Natural killer cell (primary cell): Measurements from ENCODE around the gene ARHGAP32. TPM values are rescaled to one million over a fixed set of nuclear protein-coding genes. Genes with fewer than 3 reads are reported as not detected.

Experiments
- ATAC-seq, 3 donors: fragments of 150-1000 bp in 2 of 3; fragments of 200-7000 bp in 1 of 3; cut with Tn5 transposase; 1 replicate in 1 of 3; 2 replicates in 2 of 3; pipeline ENCODE4 v1.10.0; 2021; ENCODE audit warnings: mild to moderate bottlenecking in 2 of 3, moderate library complexity in 2 of 3
- DNase-seq, 2 donors: peaks; one replicate each; pipeline versions ENCODE4 v3.0.0 to v3.0.0-alpha.2; 2013 to 2021; ENCODE audit warnings: mixed read lengths in 1 of 2
- H3K27ac ChIP-seq: one replicate; pipeline ENCODE4 v1.5.1; 2013; ENCODE audit warnings: mild to moderate bottlenecking, low read length
- H3K27me3 ChIP-seq: one replicate; pipeline ENCODE4 v1.6.1; 2013; ENCODE audit warnings: low read length; ENCODE audit not compliant: control insufficient read depth, insufficient read depth
- H3K36me3 ChIP-seq: one replicate; pipeline ENCODE4 v1.6.1; 2013; ENCODE audit warnings: low read length; ENCODE audit not compliant: control insufficient read depth, insufficient read depth
- H3K4me1 ChIP-seq: one replicate; pipeline ENCODE4 v1.6.1; 2013; ENCODE audit warnings: low read length; ENCODE audit not compliant: control insufficient read depth, insufficient read depth
- H3K4me3 ChIP-seq: one replicate; pipeline ENCODE4 v1.5.1; 2013; ENCODE audit warnings: low read length
- H3K9me3 ChIP-seq: one replicate; pipeline ENCODE4 v1.6.1; 2013; ENCODE audit warnings: low read length; ENCODE audit not compliant: control insufficient read depth, insufficient read depth
- H3K27ac Mint-ChIP-seq, 2 donors: one replicate each; pipeline ENCODE4 v1.8.0; 2022; ENCODE audit warnings: mild to moderate bottlenecking in 2 of 2, mixed read lengths in 2 of 2, moderate library complexity in 1 of 2
- H3K27me3 Mint-ChIP-seq, 2 donors: one replicate each; pipeline ENCODE4 v1.8.0; 2022; ENCODE audit warnings: low read depth in 2 of 2, mixed read lengths in 2 of 2
- H3K36me3 Mint-ChIP-seq: one replicate; pipeline ENCODE4 v1.8.0; 2022; ENCODE audit warnings: mixed read lengths
- H3K4me1 Mint-ChIP-seq, 2 donors: one replicate each; pipeline ENCODE4 v1.8.0; 2022; ENCODE audit warnings: mixed read lengths in 2 of 2
- H3K4me3 Mint-ChIP-seq: one replicate; pipeline ENCODE4 v1.8.0; 2022; ENCODE audit warnings: mild to moderate bottlenecking, moderate library complexity, mixed read lengths
- H3K9me3 Mint-ChIP-seq, 2 donors: one replicate each; pipeline ENCODE4 v1.8.0; 2022; ENCODE audit warnings: mixed read lengths in 2 of 2
- CTCF ChIP-seq: fragments of 200-600 bp; IDR thresholded peaks from one replicate; pipeline ENCODE4 v1.8.0; 2022; ENCODE audit warnings: antibody characterized with exemption
- WGBS: methylation state at CpG from one replicate; pipeline ENCODE4 v1.1.7; 2013; ENCODE audit warnings: missing lambda C conversion rate; ENCODE audit not compliant: insufficient coverage; 5-methylcytosine and 5-hydroxymethylcytosine counted together
- intact Hi-C: fragments of 100-400 bp; cut with micrococcal nuclease; formaldehyde crosslinking; loops from one replicate; pipeline ENCODE4 v1.14.2; 2022
- total RNA-seq, 4 donors: library from RNA; stranded (reverse); fragments of 120-200 nt in 1 of 4; gene quantifications; one replicate each; pipeline versions ENCODE4 v1.2.3 to v1.2.4, GENCODE V29; 2013 to 2022

ARHGAP32 gene
- total RNA-seq, 3 donors from 2014 or later (not counting 1 experiment from before 2014, with no cell fraction given), result 2.5 to 4.6 (median 2.7) TPM

GRCh38 chr11:129209891-129210830 is 18.0 kb upstream of the ARHGAP32 start:
- no peaks in the 10 kb centered on the region for H3K9me3 Mint-ChIP-seq
- Histone ChIP-seq H3K36me3 (no peaks in the 10 kb centered on the region), H3K4me3 (no peak overlapping the region), H3K27me3 (no peaks in the 10 kb centered on the region), H3K27ac (no peak overlapping the region), H3K9me3 (no peaks in the 10 kb centered on the region), H3K4me1 (no peaks in the 10 kb centered on the region)
- intact Hi-C loops, result no loop called here
- no peaks in the 10 kb centered on the region for H3K36me3 Mint-ChIP-seq
- no peak for ATAC-seq
- peaks cover 4 to 7% of the 10 kb centered on the region in 2 donors for H3K4me1 Mint-ChIP-seq
- 89% methylated on average over 5 of the region's 7 CpGs for WGBS
- TF ChIP-seq CTCF, result no peak
- no peak for DNase-seq
- peaks cover 0 to 16% of the 10 kb centered on the region in 2 donors for H3K27me3 Mint-ChIP-seq
- H3K27ac Mint-ChIP-seq, result no peak overlapping the region
- H3K4me3 Mint-ChIP-seq, result no peak overlapping the region

- no peaks in the 10 kb centered on the region for H3K9me3 ChIP-seq
- no peaks in the 10 kb centered on the region for H3K9me3 Mint-ChIP-seq
- TF ChIP-seq CTCF, result no peak
- DNase-seq (no peak), ATAC-seq (no peak)
- H3K27me3 Mint-ChIP-seq, result peaks cover 0 to 16% of the 10 kb centered on the region in 2 donors
- no peak overlapping the region for H3K4me3 ChIP-seq
- H3K27ac ChIP-seq, result no peak overlapping the region
- intact Hi-C loops, result no loop called here
- no peak overlapping the region for H3K27ac Mint-ChIP-seq
- WGBS, result no CpG with 5 or more reads among the region's 1 CpG
- no peaks in the 10 kb centered on the region for H3K27me3 ChIP-seq
- H3K4me1 Mint-ChIP-seq, result no peaks in the 10 kb centered on the region
- H3K36me3 Mint-ChIP-seq, result no peaks in the 10 kb centered on the region
- H3K36me3 ChIP-seq, result no peaks in the 10 kb centered on the region
- H3K4me1 ChIP-seq, result no peaks in the 10 kb centered on the region
- H3K4me3 Mint-ChIP-seq, result no peak overlapping the region
Measured at GRCh38 chr11:129208863-129209262, 16.7 kb upstream of the ARHGAP32 start.

- Histone ChIP-seq H3K36me3 (no peaks in the 10 kb centered on the region), H3K27me3 (no peaks in the 10 kb centered on the region), H3K4me3 (no peak overlapping the region), H3K27ac (no peak overlapping the region), H3K4me1 (no peaks in the 10 kb centered on the region), H3K9me3 (peaks cover 8% of the 10 kb centered on the region)
- Mint-ChIP-seq H3K4me3 (no peak overlapping the region), H3K36me3 (no peaks in the 10 kb centered on the region), H3K4me1 (no peaks in the 10 kb centered on the region), H3K9me3 (no peaks in the 10 kb centered on the region), H3K27ac (no peak overlapping the region), H3K27me3 (peaks cover 0 to 6% of the 10 kb centered on the region in 2 donors)
- ATAC-seq (no peak), DNase-seq (no peak)
- intact Hi-C loops, result no loop called here
- 100% methylated on average over 2 of the region's 4 CpGs for WGBS
- no peak for TF ChIP-seq CTCF
Measured at GRCh38 chr11:129204150-129204838, 12.2 kb upstream of the ARHGAP32 start.
